ENCODE results near the gene APOL2. TPM values are rescaled to one million over a fixed set of nuclear protein-coding genes. Genes with fewer than 3 reads are reported as not detected.

APOL2 gene
- total RNA-seq, 1 experiment from 2014 or later = 9.9 TPM

GRCh38 chr22:36221799-36222751 is 17.3 kb downstream of the APOL2 start:
- ATAC-seq = peak; percentile 97
- RAD21 ChIA-PET (ENCODE audit: low non-redundant PET in 1 of 2, low total read pairs in 2 of 2, uncharacterized antibody in 2 of 2, unreplicated experiment in 2 of 2) = interaction anchor here in 1 of 2 experiments (0.5 kb wide), 1 partner anchor 248 kb away, joined by 3 read pairs; no protein-coding TSS in a partner anchor
- peak; percentile 32 for DNase-seq (ENCODE audit: low read depth, low spot score)
- Histone ChIP-seq H3K9me2 (ENCODE audit: insufficient read depth) (no peaks in the 10 kb centered on the region), H3K9me3 (ENCODE audit: control insufficient read depth in 1 of 2, insufficient read depth in 1 of 2, low read depth in 1 of 2, low read length in 2 of 2) (no peaks in the 10 kb centered on the region), H3K79me2 (ENCODE audit: insufficient read depth, low read length) (no peaks in the 10 kb centered on the region), H3K36me3 (ENCODE audit: control insufficient read depth in 1 of 2, insufficient read depth in 2 of 2, low read length in 2 of 2) (no peaks in the 10 kb centered on the region), H4K20me1 (ENCODE audit: insufficient read depth) (no peaks in the 10 kb centered on the region), H3K9ac (ENCODE audit: low read length) (no peak overlapping the region), H3K4me2 (ENCODE audit: low read length) (no peak overlapping the region), H3K4me3 (replicated peaks in 1 of 2; ENCODE audit: low read depth in 1 of 2, low read length in 2 of 2) (no peak overlapping the region), H3K27ac (ENCODE audit: low read depth, low read length) (no peak overlapping the region), H2AFZ (ENCODE audit: low read depth, low read length, poor library complexity, severe bottlenecking) (peak overlapping the region; percentile 3), H3K27me3 (ENCODE audit: insufficient read depth, low read length) (peaks cover 11% of the 10 kb centered on the region; the same call in 1 of the 2 replicates), H3K4me1 (ENCODE audit: control insufficient read depth in 1 of 2, insufficient read depth in 2 of 2, low read length in 2 of 2) (no peaks in the 10 kb centered on the region)
- TF ChIP-seq SRF (IDR thresholded peaks at IDR 0.05; ENCODE audit: low read depth) (no peak), CEBPB (IDR thresholded peaks at IDR 0.05; ENCODE audit: low read depth) (no peak), RAD21 (IDR thresholded peaks at IDR 0.05; ENCODE audit: low read depth) (peak; percentile 59), CBX3 (IDR thresholded peaks at IDR 0.05; ENCODE audit: low read depth) (no peak), CTCF (IDR thresholded peaks at IDR 0.05 in 2 of 3, conservative IDR thresholded peaks at IDR 0.05 in 1 of 3; ENCODE audit: borderline replicate concordance in 1 of 3, insufficient read depth in 1 of 3, low read depth in 2 of 3, low read length in 2 of 3) (peak; percentile 66 to 89 (median 87); a peak in 5 of 6 replicates)
- CTCF ChIA-PET = interaction anchor here (1.5 kb wide), 1 partner anchor 27 kb away, joined by 3 read pairs; no protein-coding TSS in a partner anchor
- POLR2A ChIA-PET = interaction anchor here (0.9 kb wide), 1 partner anchor 17 kb away, joined by 4 read pairs; the partner anchor contains the start of gene APOL2
- intact Hi-C loops (cut with micrococcal nuclease) = loop anchor here (10.0 kb wide), 1 partner anchor 77 kb away; no protein-coding TSS in a partner anchor
- BruUV-seq (replicated peaks) = no TSS peak

All from HCT116 (cell line).